ENCODE data around the gene RLN1.
"Not testable (repeated sequence)": the region's sequence is repeated elsewhere in the genome, so short reads cannot be mapped to it uniquely, and the experiment has no call there.

Gene RLN1

GRCh38 chr9:5321058-5321457, 18.6 kb downstream of the RLN1 start:
- Histone ChIP-seq H3K27me3 (replicated peaks; ENCODE audit: insufficient read depth, low read length) (no peaks in the 10 kb centered on the region), H4K20me1 (ENCODE audit: insufficient read depth, low read length) (no peaks in the 10 kb centered on the region), H3K36me3 (replicated peaks; ENCODE audit: insufficient read depth, low read length) (no peaks in the 10 kb centered on the region), H3F3A (ENCODE audit: insufficient read depth, low read length) (no peaks in the 10 kb centered on the region), H3K4me3 (ENCODE audit: low read length) (no peak overlapping the region), H3K9ac (ENCODE audit: low read length) (no peak overlapping the region), H3K27ac (ENCODE audit: low read length) (no peak overlapping the region), H3K9me2 (replicated peaks; ENCODE audit: insufficient read depth, low read length) (no peaks in the 10 kb centered on the region), H3K4me2 (ENCODE audit: low read depth, low read length) (no peak overlapping the region), H3K4me1 (ENCODE audit: low read length) (no peaks in the 10 kb centered on the region), H2AFZ (ENCODE audit: low read length) (no peak overlapping the region), H3K9me3 (replicated peaks; ENCODE audit: insufficient read depth, low read length) (no peaks in the 10 kb centered on the region), H3K79me2 (ENCODE audit: low read length) (no peaks in the 10 kb centered on the region)
- TF ChIP-seq CTCF (IDR thresholded peaks at IDR 0.05; ENCODE audit: low read length) (no peak; the same call in 1 of the 2 replicates), EZH2phosphoT487 (IDR thresholded peaks at IDR 0.05; ENCODE audit: low read length) (no peak), EZH2 (optimal IDR thresholded peaks at IDR 0.05; ENCODE audit: low read depth, low read length) (no peak)
- DNase-seq = no peak

GRCh38 chr9:5316406-5316805, 23.3 kb downstream of the RLN1 start:
- H3K79me2 ChIP-seq (ENCODE audit: low read length) = not testable (repeated sequence)

GRCh38 chr9:5315187-5315923, 24.3 kb downstream of the RLN1 start:
- TF ChIP-seq EZH2phosphoT487 (IDR thresholded peaks at IDR 0.05; ENCODE audit: low read length) (no peak), CTCF (IDR thresholded peaks at IDR 0.05; ENCODE audit: low read length) (no peak)
- Histone ChIP-seq H3K27me3 (replicated peaks; ENCODE audit: insufficient read depth, low read length) (no peaks in the 10 kb centered on the region), H3K27ac (ENCODE audit: low read length) (no peak overlapping the region), H3K4me3 (ENCODE audit: low read length) (no peak overlapping the region), H3K36me3 (replicated peaks; ENCODE audit: insufficient read depth, low read length) (no peaks in the 10 kb centered on the region), H3K4me2 (ENCODE audit: low read depth, low read length) (no peak overlapping the region), H3K4me1 (ENCODE audit: low read length) (peaks cover 6% of the 10 kb centered on the region), H3F3A (ENCODE audit: insufficient read depth, low read length) (no peaks in the 10 kb centered on the region), H3K9ac (ENCODE audit: low read length) (no peak overlapping the region), H4K20me1 (ENCODE audit: insufficient read depth, low read length) (no peaks in the 10 kb centered on the region), H3K9me3 (replicated peaks; ENCODE audit: insufficient read depth, low read length) (no peaks in the 10 kb centered on the region), H3K79me2 (ENCODE audit: low read length) (no peaks in the 10 kb centered on the region), H3K9me2 (replicated peaks; ENCODE audit: insufficient read depth, low read length) (no peaks in the 10 kb centered on the region), H2AFZ (ENCODE audit: low read length) (no peak overlapping the region)
- DNase-seq = no peak

More at GRCh38 chr9:5316406-5316805, 23.3 kb downstream of the RLN1 start:
- not testable (repeated sequence) for H3K4me2 ChIP-seq (ENCODE audit: low read depth, low read length); H3K27ac ChIP-seq (ENCODE audit: low read length); H2AFZ ChIP-seq (ENCODE audit: low read length); H3K9ac ChIP-seq (ENCODE audit: low read length); H3K4me3 ChIP-seq (ENCODE audit: low read length); H3K9me3 ChIP-seq (replicated peaks; ENCODE audit: insufficient read depth, low read length); H3K9me2 ChIP-seq (replicated peaks; ENCODE audit: insufficient read depth, low read length); DNase-seq; H3K27me3 ChIP-seq (replicated peaks; ENCODE audit: insufficient read depth, low read length); H3K4me1 ChIP-seq (ENCODE audit: low read length); H3K36me3 ChIP-seq (replicated peaks; ENCODE audit: insufficient read depth, low read length); H3F3A ChIP-seq (ENCODE audit: insufficient read depth, low read length); H4K20me1 ChIP-seq (ENCODE audit: insufficient read depth, low read length)

- H3K9ac ChIP-seq (ENCODE audit: low read length) = no peak overlapping the region
- no peaks in the 10 kb centered on the region for H3K79me2 ChIP-seq (ENCODE audit: low read length)
- H3K4me3 ChIP-seq (ENCODE audit: low read length) = no peak overlapping the region
- no peaks in the 10 kb centered on the region for H4K20me1 ChIP-seq (ENCODE audit: insufficient read depth, low read length)
- H3K36me3 ChIP-seq (replicated peaks; ENCODE audit: insufficient read depth, low read length) = no peaks in the 10 kb centered on the region
- H3K9me2 ChIP-seq (replicated peaks; ENCODE audit: insufficient read depth, low read length) = no peaks in the 10 kb centered on the region
- H2AFZ ChIP-seq (ENCODE audit: low read length) = no peak overlapping the region
- no peaks in the 10 kb centered on the region for H3K27me3 ChIP-seq (replicated peaks; ENCODE audit: insufficient read depth, low read length)
- H3K9me3 ChIP-seq (replicated peaks; ENCODE audit: insufficient read depth, low read length) = no peaks in the 10 kb centered on the region
- H3K27ac ChIP-seq (ENCODE audit: low read length) = no peak overlapping the region
- no peak for TF ChIP-seq CTCF (IDR thresholded peaks at IDR 0.05; ENCODE audit: low read length)
- no peak for TF ChIP-seq EZH2phosphoT487 (IDR thresholded peaks at IDR 0.05; ENCODE audit: low read length)
- TF ChIP-seq EZH2 (optimal IDR thresholded peaks at IDR 0.05; ENCODE audit: low read depth, low read length) = no peak
- peaks cover 6% of the 10 kb centered on the region for H3K4me1 ChIP-seq (ENCODE audit: low read length)
- no peaks in the 10 kb centered on the region for H3F3A ChIP-seq (ENCODE audit: insufficient read depth, low read length)
- no peak for DNase-seq
- no peak overlapping the region for H3K4me2 ChIP-seq (ENCODE audit: low read depth, low read length)
Observed at GRCh38 chr9:5310851-5311250, 28.8 kb downstream of the RLN1 start.

Measured in MM.1S (cell line).